Measurements from ENCODE around the gene SERGEF.

The SERGEF gene

GRCh38 chr11:17853280-17853679 is 159.6 kb downstream of the SERGEF start:
- DNase-seq = no peak

GRCh38 chr11:17852246-17852645 is 160.6 kb downstream of the SERGEF start:
- DNase-seq = no peak

- no peak for DNase-seq
These were observed 161.2 kb downstream of the SERGEF start for GRCh38 chr11:17851697-17852096.

- no peak for DNase-seq
These were observed 162.5 kb downstream of the SERGEF start for GRCh38 chr11:17850336-17850735.

- DNase-seq = no peak
These were observed 164.1 kb downstream of the SERGEF start for GRCh38 chr11:17848715-17849114.

- DNase-seq = no peak
These were observed 165.9 kb downstream of the SERGEF start for GRCh38 chr11:17846852-17847453.

GRCh38 chr11:17845431-17845881 is 167.4 kb downstream of the SERGEF start:
- DNase-seq = no peak

GRCh38 chr11:17840101-17840548 is 172.7 kb downstream of the SERGEF start:
- DNase-seq = no peak

GRCh38 chr11:17839450-17839849 is 173.4 kb downstream of the SERGEF start:
- DNase-seq = no peak

GRCh38 chr11:17838102-17838501 is 174.7 kb downstream of the SERGEF start:
- DNase-seq = no peak

- no peak for DNase-seq
These were observed 181.0 kb downstream of the SERGEF start for GRCh38 chr11:17831883-17832282.

- DNase-seq = no peak
These were observed 181.6 kb downstream of the SERGEF start for GRCh38 chr11:17831228-17831627.

- DNase-seq = no peak
These were observed 184.5 kb downstream of the SERGEF start for GRCh38 chr11:17828311-17828751.

- no peak for DNase-seq
These were observed 185.8 kb downstream of the SERGEF start for GRCh38 chr11:17827006-17827405.

- no peak for DNase-seq
These were observed 190.5 kb downstream of the SERGEF start for GRCh38 chr11:17822401-17822781.

- DNase-seq = no peak
These were observed 191.0 kb downstream of the SERGEF start for GRCh38 chr11:17821648-17822400.

- DNase-seq = no peak
These were observed 196.5 kb downstream of the SERGEF start for GRCh38 chr11:17816232-17816931.

- DNase-seq = no peak
These were observed 198.3 kb downstream of the SERGEF start for GRCh38 chr11:17814546-17814945.

- DNase-seq = no peak
These were observed 199.3 kb downstream of the SERGEF start for GRCh38 chr11:17813391-17814059.

- no peak for DNase-seq
These were observed 200.0 kb downstream of the SERGEF start for GRCh38 chr11:17812865-17813187.

GRCh38 chr11:17812091-17812864 is 200.6 kb downstream of the SERGEF start:
- no peak for DNase-seq

- DNase-seq = no peak
These were observed 201.5 kb downstream of the SERGEF start for GRCh38 chr11:17811352-17811751.

- DNase-seq = no peak
These were observed 202.1 kb downstream of the SERGEF start for GRCh38 chr11:17810746-17811145.

Data from activated T-cell treated with anti-CD3 and anti-CD28 coated beads for 4 hours (primary cell).